Measurements from ENCODE around the gene SLIT3. TPM values are rescaled to one million over a fixed set of nuclear protein-coding genes. Genes with fewer than 3 reads are reported as not detected.

SLIT3 gene
- total and polyA plus RNA-seq, 9 of the 15 experiments (the other 6 are each of a cell fraction or from before 2014, with no cell fraction given), result 0.01 to 0.04 TPM; not detected in 7

DNA sequence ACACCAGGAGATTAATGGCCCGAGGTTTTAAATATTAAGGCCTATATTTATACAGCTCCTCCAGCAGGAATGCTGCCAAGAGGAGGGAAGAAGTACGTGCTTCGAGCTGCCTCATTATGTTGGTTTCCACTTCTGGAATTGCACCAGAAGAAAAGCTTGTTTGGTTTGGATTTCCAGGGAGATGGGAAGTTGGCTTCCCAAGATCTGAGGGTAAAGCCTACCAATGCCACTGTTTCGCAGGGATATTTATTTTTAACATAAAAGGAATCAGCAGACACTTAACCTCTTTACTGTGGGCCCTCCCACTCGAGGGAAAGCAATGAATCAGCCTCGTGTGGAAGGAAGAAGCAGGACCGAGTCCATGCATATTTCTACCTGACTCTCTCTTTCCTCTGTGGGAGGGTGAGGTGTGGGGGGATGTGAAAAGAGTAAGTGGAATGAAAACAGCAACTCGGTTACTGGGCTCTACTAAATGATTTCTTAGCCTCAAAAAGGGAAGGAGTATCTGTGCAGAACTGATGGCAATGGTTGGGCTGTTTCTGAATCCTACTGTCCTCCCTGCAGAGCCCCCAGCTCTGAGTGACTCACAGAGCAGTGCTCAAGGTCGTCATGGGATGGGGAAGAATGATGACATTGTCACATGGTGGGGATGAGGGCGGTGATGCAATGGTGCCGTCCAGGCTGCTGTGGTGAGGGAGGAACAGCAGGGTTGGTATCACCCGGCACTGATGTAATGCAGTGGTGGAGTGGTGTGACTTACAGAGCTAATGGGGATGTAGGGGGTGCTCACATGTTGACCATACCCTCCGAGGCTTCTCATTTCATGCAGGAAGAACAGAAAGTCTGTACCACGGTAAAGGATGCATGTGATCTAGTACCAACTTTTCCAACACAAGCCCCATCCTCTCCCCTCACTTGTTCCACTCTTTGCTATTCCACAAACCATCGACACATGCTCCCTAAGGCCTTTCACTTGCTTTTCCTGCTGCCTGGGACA, 506.8 kb downstream of the SLIT3 start (continued):
- TF ChIP-seq, protein P1, sequence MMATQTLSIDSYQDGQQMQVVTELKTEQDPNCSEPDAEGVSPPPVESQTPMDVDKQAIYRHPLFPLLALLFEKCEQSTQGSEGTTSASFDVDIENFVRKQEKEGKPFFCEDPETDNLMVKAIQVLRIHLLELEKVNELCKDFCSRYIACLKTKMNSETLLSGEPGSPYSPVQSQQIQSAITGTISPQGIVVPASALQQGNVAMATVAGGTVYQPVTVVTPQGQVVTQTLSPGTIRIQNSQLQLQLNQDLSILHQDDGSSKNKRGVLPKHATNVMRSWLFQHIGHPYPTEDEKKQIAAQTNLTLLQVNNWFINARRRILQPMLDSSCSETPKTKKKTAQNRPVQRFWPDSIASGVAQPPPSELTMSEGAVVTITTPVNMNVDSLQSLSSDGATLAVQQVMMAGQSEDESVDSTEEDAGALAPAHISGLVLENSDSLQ (IDR thresholded peaks at IDR 0.05), result no peak
- TF ChIP-seq ZNF644 (tag; IDR thresholded peaks at IDR 0.05; ENCODE audit: low read depth) (no peak), HOXB6 (CRISPR knock-in tag; IDR thresholded peaks at IDR 0.05; ENCODE audit: borderline replicate concordance) (no peak), JUND (IDR thresholded peaks at IDR 0.05; ENCODE audit: borderline replicate concordance, low read depth, low read length) (peak; percentile 74; the same call in 1 of the 2 replicates), JUND (tag; IDR thresholded peaks at IDR 0.05; ENCODE audit: borderline replicate concordance, low read depth, low read length) (no peak), ELF2 (CRISPR knock-in tag; IDR thresholded peaks at IDR 0.05) (no peak), ZNF445 (CRISPR knock-in tag; IDR thresholded peaks at IDR 0.05; ENCODE audit: low read depth) (no peak), ZNF75A (CRISPR knock-in tag; IDR thresholded peaks at IDR 0.05) (no peak), MIER1 (IDR thresholded peaks at IDR 0.05; ENCODE audit: low read depth) (no peak), TAF7 (tag; IDR thresholded peaks at IDR 0.05) (no peak), THRAP3 (IDR thresholded peaks at IDR 0.05; ENCODE audit: borderline replicate concordance) (no peak), ZNF408 (CRISPR knock-in tag; IDR thresholded peaks at IDR 0.05; ENCODE audit: low read depth) (no peak), ZNF583 (CRISPR knock-in tag; IDR thresholded peaks at IDR 0.05) (no peak), ZNF436 (CRISPR knock-in tag; IDR thresholded peaks at IDR 0.05) (no peak), ILF3 (IDR thresholded peaks at IDR 0.05; ENCODE audit: borderline replicate concordance) (no peak), FUS (optimal IDR thresholded peaks at IDR 0.05; ENCODE audit: low read depth, low read length) (no peak), ZNF79 (CRISPR knock-in tag; IDR thresholded peaks at IDR 0.05; ENCODE audit: low read depth) (0 out of 2 replicates have a peak, but pooled peaks have one; percentile 42), TAF15 (IDR thresholded peaks at IDR 0.05; ENCODE audit: low read depth, low read length) (no peak), DIDO1 (tag; IDR thresholded peaks at IDR 0.05; ENCODE audit: low read depth) (no peak), YY1 (IDR thresholded peaks at IDR 0.05; ENCODE audit: borderline replicate concordance in 1 of 3, control insufficient read depth in 1 of 3, extremely low read depth in 1 of 3, insufficient read depth in 3 of 3, insufficient read length in 1 of 3, insufficient replicate concordance in 2 of 3, low read depth in 1 of 3, low read length in 2 of 3) (no peak), ZNF217 (CRISPR knock-in tag; IDR thresholded peaks at IDR 0.05) (no peak), GABPB1 (CRISPR knock-in tag; IDR thresholded peaks at IDR 0.05) (no peak), NFIC (IDR thresholded peaks at IDR 0.05) (no peak)
- TF ChIP-seq, protein P2, sequence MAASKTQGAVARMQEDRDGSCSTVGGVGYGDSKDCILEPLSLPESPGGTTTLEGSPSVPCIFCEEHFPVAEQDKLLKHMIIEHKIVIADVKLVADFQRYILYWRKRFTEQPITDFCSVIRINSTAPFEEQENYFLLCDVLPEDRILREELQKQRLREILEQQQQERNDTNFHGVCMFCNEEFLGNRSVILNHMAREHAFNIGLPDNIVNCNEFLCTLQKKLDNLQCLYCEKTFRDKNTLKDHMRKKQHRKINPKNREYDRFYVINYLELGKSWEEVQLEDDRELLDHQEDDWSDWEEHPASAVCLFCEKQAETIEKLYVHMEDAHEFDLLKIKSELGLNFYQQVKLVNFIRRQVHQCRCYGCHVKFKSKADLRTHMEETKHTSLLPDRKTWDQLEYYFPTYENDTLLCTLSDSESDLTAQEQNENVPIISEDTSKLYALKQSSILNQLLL (CRISPR knock-in tag; IDR thresholded peaks at IDR 0.05; ENCODE audit: borderline replicate concordance), result no peak
- TF ChIP-seq, protein P3, sequence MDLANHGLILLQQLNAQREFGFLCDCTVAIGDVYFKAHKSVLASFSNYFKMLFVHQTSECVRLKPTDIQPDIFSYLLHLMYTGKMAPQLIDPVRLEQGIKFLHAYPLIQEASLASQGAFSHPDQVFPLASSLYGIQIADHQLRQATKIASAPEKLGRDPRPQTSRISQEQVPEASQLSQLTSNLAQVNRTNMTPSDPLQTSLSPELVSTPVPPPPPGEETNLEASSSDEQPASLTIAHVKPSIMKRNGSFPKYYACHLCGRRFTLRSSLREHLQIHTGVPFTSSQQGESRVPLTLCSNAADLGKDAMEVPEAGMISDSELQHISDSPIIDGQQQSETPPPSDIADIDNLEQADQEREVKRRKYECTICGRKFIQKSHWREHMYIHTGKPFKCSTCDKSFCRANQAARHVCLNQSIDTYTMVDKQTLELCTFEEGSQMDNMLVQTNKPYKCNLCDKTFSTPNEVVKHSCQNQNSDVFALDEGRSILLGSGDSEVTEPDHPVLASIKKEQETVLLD (IDR thresholded peaks at IDR 0.05), result no peak
